GM19193 (cell line): ENCODE data around the gene DCT.

Source experiments
- POLR2A ChIP-seq: IDR thresholded peaks from 4 replicates; pipeline ENCODE4 v1.6.1; 2011; ENCODE audit not compliant: insufficient read depth, insufficient read length; ENCODE audit errors: extremely low read depth

DCT gene

DNA sequence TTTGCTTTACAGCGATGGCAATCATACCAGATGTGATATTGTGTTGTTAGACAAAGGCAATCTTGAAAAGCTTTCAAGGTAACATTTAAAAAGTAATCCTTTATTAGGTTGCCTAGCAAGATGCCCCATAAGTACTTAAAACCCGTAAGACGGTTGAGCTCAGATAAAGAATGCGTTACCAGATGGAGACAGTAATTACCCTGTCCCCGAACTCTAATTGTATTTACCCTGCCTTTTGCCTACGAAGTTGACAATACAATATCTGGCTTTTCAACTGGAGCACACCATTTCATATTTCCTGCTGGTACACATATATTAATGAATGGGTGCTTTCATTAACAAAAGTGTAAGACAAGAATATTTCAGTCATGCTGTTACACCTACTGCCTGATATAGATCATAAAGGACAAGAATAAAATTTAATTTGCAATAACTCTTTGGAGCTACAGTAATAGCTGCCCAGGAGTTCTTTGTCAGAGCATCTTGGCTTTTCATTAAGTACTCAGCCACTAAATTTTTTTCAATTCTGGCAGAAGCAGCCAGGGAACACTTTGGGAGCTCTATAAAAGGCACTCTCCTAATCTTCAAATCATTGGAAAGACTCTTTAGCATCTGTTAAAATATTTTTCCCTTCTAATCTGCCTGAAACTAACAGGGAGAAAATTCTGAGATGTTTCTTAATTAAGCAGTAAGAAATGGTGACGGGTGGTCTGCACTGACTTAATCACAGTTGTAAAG, 63.8 kb downstream of the DCT start:
- no peak for TF ChIP-seq POLR2A

DNA sequence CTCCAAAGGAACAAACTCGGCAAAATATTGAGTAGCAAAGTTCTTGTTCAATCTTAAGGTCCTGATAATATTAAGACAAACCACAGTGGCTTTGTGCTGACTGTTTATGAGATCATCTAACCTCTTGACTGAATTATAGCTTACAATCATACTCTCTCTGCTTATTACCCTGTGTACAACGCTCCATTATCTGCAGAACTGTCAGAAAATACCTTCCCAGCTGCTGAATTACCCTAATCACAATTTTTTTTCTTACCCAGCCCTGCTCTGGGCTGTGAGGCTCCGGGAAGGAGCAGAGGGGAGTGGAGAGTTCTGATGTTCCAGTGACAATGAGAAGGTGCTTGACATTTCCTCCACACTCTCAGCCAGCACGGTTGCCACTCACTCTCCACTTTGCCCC, 64.8 kb downstream of the DCT start:
- TF ChIP-seq POLR2A = no peak

GRCh38 chr13:94414141-94414540, 65.3 kb downstream of the DCT start:
- no peak for TF ChIP-seq POLR2A

DNA sequence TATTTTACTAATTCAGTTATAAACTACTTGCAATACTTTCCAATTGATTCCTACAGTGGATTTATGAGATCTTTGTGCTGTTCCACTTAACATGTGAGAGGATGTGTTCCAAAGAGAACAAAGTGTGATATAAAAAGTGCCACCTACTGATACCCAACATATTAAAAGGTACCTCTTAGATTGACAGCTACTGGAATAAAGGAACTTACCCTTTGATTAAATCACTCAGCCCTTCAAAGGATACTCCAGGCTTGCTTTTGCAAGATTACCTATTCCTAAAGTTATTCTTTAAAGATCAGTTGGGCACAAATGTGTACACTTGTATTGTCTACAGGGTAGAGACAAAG, 65.9 kb downstream of the DCT start:
- TF ChIP-seq POLR2A = no peak

- TF ChIP-seq POLR2A = no peak
These were observed 66.4 kb downstream of the DCT start for GRCh38 chr13:94412870-94413597.

GRCh38 chr13:94411747-94412146, 67.7 kb downstream of the DCT start:
- no peak for TF ChIP-seq POLR2A

- no peak for TF ChIP-seq POLR2A
These were observed 71.0 kb downstream of the DCT start for GRCh38 chr13:94408314-94409036.

GRCh38 chr13:94400874-94401273, 78.6 kb downstream of the DCT start:
- no peak for TF ChIP-seq POLR2A

DNA sequence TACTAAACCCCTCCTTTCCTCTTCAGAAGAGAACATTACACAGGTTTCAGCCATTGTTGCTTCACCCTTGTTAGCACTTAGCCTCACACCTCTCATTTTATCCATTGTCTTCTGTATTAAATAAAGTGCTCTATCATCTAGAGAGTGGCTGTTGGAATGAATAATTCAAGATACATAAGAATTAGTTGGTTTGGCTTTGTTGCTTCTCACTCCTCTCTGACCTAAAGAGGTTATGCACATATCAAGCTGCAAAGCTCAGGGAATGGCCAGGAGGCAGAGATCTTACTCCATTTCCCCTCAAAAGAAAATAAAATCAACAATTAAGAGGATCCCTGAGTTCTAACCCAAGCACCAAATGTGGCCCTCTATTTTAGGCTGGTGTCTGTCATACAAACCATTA, 79.7 kb downstream of the DCT start:
- no peak for TF ChIP-seq POLR2A

- no peak for TF ChIP-seq POLR2A
These were observed 83.6 kb downstream of the DCT start for GRCh38 chr13:94395860-94396259.

DNA sequence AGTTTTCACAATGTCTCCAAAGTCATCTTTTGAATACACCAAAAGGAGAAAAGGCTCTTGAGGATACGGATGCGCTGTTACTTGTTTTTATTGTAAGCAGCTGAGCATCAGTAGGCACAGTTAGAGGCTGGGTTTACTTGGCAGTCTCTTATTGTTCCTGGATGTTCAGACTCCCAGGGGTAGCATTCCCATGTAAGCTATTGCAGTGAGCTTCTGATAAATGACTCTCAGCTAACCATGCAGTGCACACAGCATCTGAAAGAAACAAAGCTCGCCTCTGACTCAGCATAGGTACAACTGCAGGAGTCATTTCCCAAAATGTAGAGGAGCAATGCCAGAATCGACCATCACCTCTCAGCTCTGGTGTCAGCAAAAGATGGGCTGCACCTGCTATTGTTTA, 84.8 kb downstream of the DCT start:
- TF ChIP-seq POLR2A = no peak

DNA sequence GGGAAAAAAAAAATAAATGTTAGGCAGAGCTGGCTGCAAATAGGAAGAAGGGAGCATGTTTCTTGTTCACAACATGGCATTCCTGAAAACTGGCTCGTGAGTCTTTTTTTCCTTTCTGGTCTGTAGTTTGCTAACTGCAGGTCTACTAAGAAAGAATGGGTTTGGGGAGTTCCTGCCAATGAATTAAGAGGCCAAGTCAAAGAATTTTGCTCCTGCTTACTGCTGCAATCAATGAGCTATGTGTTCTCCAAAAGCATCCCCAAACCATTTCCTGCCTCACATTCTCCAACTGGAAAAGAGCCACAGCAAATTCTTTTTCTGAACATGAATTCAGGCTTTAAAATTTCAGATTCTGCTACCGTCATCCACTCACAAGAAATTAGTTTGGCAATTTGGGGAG, 88.6 kb downstream of the DCT start:
- no peak for TF ChIP-seq POLR2A

DNA sequence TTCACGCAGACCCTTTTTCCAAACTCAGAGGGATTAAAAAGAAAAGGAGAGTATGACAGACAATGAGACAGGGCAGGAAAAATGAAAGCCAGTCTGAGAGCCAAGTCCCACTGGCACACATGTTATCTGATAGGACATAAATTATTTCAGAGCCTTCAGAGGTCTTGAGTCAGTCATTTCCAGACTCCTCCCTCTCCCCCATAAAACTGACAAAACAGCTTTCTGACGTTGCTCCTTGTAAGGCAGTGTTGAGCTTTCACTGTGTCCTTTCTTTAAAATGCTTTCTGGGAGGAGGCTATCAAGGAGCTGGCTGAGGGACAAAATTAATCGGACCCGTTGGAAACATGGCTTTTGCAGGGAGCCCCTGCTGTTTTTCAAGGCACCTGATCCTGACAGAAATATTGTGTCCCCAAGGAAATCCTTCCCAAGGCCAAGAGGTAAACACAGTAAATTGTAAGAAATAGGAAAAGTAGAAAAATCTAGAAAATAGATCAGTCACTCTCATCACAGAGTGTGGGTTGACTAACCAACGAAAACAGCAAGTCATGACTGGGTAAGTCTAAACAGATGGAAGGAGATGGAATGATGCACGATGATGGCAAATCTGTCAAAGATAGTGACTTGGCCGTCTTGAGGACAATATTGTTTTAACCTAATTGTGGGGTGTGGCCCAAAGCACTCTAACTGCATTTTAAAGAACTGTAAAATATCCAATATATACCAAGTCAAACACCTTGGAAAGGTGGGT, 89.7 kb downstream of the DCT start:
- TF ChIP-seq POLR2A = no peak

- no peak for TF ChIP-seq POLR2A
These were observed 92.4 kb downstream of the DCT start for GRCh38 chr13:94387047-94387446.
